ENCODE results near the gene SPATA45.

SPATA45 gene

GRCh38 chr1:212827831-212828278, 19.6 kb downstream of the SPATA45 start:
- DNase-seq: no peak

GRCh38 chr1:212827171-212827776, 20.2 kb downstream of the SPATA45 start:
- no peak for DNase-seq

GRCh38 chr1:212825798-212826452, 21.5 kb downstream of the SPATA45 start:
- no peak for DNase-seq

GRCh38 chr1:212824201-212824600, 23.2 kb downstream of the SPATA45 start:
- DNase-seq: no peak

- no peak for DNase-seq
Measured at GRCh38 chr1:212822956-212823355, 24.5 kb downstream of the SPATA45 start.

- DNase-seq: no peak
Measured at GRCh38 chr1:212820969-212821368, 26.5 kb downstream of the SPATA45 start.

GRCh38 chr1:212819726-212820125, 27.7 kb downstream of the SPATA45 start:
- DNase-seq: no peak

GRCh38 chr1:212816567-212817278, 30.7 kb downstream of the SPATA45 start:
- DNase-seq: no peak

GRCh38 chr1:212814537-212815334, 32.7 kb downstream of the SPATA45 start:
- DNase-seq: no peak

- no peak for DNase-seq
Measured at GRCh38 chr1:212805767-212806166, 41.7 kb downstream of the SPATA45 start.

GRCh38 chr1:212797681-212798080, 49.8 kb downstream of the SPATA45 start:
- no peak for DNase-seq

GRCh38 chr1:212794561-212795014, 52.9 kb downstream of the SPATA45 start:
- DNase-seq: no peak

GRCh38 chr1:212792396-212792908, 55.0 kb downstream of the SPATA45 start:
- no peak for DNase-seq

GRCh38 chr1:212791676-212792395, 55.6 kb downstream of the SPATA45 start, which contains the start of the genes NSL1 and TATDN3:
TSS of gene NSL1 (minus strand) at chr1:212791777. CDS start at chr1:212791763, 14 bp downstream.
TSS of gene TATDN3 (plus strand) at chr1:212791894. CDS start at chr1:212791922, 28 bp downstream.
- peak; percentile 85 to 96 for DNase-seq

GRCh38 chr1:212791261-212791675, 56.2 kb downstream of the SPATA45 start:
- DNase-seq: no peak

- DNase-seq: no peak
Measured at GRCh38 chr1:212785871-212786270, 61.6 kb downstream of the SPATA45 start.

GRCh38 chr1:212783976-212784375, 63.5 kb downstream of the SPATA45 start:
- DNase-seq: no peak

- DNase-seq: no peak
Measured at GRCh38 chr1:212782422-212783154, 64.9 kb downstream of the SPATA45 start.

GRCh38 chr1:212781225-212781624, 66.2 kb downstream of the SPATA45 start:
- DNase-seq: no peak

- no peak for DNase-seq
Measured at GRCh38 chr1:212780759-212781158, 66.7 kb downstream of the SPATA45 start.

Data from activated CD4-positive, alpha-beta T cell treated with anti-CD3 and anti-CD28 coated beads for 4 hours (primary cell).